Rectal smooth muscle tissue (tissue), 1 donor: Measurements from ENCODE around the gene OBP2A.
"Not testable (repeated sequence)": the region's sequence is repeated elsewhere in the genome, so short reads cannot be mapped to it uniquely, and the experiment has no call there.

Experiments used
- H3K27ac ChIP-seq: one replicate; pipeline ENCODE4 v1.7.0; 2013; ENCODE audit warnings: low read depth, low read length, inconsistent platforms
- H3K27me3 ChIP-seq: one replicate; pipeline ENCODE4 v1.7.0; 2013; ENCODE audit warnings: low read length; ENCODE audit not compliant: control insufficient read depth, insufficient read depth
- H3K36me3 ChIP-seq: one replicate; pipeline ENCODE4 v1.7.0; 2013; ENCODE audit warnings: low read length; ENCODE audit not compliant: control insufficient read depth, insufficient read depth
- H3K4me1 ChIP-seq: one replicate; pipeline ENCODE4 v1.7.0; 2013; ENCODE audit warnings: low read length; ENCODE audit not compliant: control insufficient read depth, insufficient read depth
- H3K4me3 ChIP-seq: one replicate; pipeline ENCODE4 v1.7.0; 2013; ENCODE audit warnings: low read length
- H3K9ac ChIP-seq: one replicate; pipeline ENCODE4 v1.7.0; 2013; ENCODE audit warnings: low read length

Gene OBP2A

DNA sequence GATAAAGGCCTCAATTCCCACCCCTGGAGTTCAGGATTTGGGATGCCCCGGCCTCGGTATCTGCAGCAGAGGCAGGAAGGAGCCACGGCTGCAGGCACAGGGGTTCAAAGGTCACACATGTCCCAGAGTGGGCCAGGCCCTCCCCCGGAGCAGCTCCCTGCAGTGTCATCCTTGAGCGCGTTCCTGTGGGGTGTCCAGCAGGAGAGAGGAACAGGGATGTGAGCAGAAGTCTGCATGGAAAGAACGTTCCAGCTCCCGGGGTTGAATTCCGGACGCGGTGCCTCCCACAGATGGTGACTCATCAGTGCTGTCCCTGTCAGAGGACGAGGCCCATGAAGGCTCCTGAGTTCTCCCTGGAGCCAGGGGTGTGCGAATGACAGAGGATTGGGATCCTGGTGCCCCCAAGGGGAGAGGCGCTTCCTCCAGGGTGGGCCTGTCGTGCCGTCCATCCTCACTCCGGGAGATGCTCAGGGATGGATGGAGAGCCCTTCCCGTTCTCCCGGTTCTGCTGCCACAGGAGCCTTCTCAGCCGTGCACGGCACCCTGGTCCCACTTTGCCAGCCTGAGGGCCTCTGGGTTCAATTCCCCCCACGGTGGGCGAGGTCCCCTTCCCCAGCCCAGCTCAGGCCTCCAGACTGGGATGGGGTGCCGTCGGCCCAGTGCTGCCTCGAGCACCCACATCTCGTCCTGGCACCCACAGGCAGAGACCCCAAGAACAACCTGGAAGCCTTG lies 21.6 kb upstream of the OBP2A start:
- no peaks in the 10 kb centered on the region for H3K36me3 ChIP-seq
- H3K27ac ChIP-seq = no peak overlapping the region
- no peak overlapping the region for H3K4me3 ChIP-seq
- H3K4me1 ChIP-seq = no peaks in the 10 kb centered on the region
- no peaks in the 10 kb centered on the region for H3K27me3 ChIP-seq
- no peak overlapping the region for H3K9ac ChIP-seq

DNA sequence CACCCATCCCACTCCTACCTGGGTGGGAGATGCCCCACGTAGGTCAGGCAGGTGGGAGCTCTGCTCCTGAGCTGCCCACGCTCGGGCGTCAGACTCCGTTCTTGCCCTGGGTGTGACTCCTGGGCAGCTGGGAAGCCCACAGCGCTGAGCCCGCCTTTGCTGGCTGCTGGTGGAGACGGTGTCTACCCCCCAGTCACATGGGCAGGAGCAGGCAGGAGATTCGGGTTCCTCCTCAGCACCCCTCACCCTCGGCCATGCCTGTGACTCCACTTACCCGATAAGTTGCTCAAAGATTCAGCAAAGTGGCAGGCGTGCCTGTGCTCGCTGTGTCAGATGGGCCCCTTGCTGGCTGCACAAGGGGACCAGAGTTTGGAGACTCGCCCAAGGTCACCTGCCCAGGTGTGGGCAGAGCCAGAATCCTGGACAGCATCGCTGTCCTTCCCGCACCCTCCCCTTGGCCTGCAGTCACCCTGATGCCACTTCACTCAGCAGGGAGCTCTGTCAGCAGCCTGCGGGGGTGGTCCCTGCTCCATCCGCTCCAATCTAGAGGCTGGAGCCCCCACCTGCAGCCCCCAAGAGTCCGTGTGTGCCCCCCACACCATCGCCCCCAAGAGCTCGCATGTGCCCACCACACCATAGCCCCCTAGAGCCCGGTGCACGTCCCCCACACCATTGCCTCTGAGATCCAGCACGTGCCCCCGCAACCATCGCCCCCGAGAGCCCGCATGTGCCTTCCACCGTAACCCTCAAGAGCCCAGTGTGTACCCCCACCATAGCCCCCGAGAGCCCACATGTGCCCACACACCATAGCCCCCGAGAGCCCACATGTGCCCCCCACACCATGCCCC lies 20.5 kb upstream of the OBP2A start:
- Histone ChIP-seq H3K4me1 (no peaks in the 10 kb centered on the region), H3K27ac (no peak overlapping the region), H3K4me3 (no peak overlapping the region), H3K9ac (no peak overlapping the region), H3K36me3 (no peaks in the 10 kb centered on the region), H3K27me3 (no peaks in the 10 kb centered on the region)

DNA sequence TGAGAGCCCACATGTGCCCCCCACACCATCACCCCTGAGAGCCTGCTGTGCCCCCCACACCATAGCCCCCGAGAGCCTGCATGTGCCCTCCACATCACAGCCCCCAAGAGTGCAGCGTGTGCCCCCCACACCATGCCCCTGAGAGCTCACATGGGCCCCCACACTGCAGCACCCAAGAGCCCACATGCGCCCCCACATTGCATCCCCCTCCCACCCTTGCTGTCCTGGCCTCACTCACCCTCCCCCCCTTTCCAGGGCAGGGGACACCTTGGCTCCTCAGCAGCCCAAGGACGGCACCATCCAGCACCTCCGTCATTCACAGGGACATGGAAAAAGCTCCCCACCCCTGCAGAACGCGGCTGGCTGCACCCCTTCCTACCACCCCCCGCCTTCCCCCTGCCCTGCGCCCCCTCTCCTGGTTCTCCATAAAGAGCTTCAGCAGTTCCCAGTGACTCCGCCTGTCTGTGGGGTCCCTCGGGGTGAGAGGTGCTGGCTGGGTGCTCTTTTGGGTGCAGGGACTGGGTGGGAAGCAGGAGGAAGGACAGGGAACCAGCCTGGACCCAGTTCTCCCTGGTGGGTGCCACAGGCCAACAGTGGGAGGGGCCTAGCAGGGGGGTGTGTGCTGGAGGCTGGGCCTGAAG lies 19.7 kb upstream of the OBP2A start:
- Histone ChIP-seq H3K9ac (no peak overlapping the region), H3K27me3 (no peaks in the 10 kb centered on the region), H3K4me3 (no peak overlapping the region), H3K27ac (no peak overlapping the region), H3K36me3 (no peaks in the 10 kb centered on the region), H3K4me1 (no peaks in the 10 kb centered on the region)

DNA sequence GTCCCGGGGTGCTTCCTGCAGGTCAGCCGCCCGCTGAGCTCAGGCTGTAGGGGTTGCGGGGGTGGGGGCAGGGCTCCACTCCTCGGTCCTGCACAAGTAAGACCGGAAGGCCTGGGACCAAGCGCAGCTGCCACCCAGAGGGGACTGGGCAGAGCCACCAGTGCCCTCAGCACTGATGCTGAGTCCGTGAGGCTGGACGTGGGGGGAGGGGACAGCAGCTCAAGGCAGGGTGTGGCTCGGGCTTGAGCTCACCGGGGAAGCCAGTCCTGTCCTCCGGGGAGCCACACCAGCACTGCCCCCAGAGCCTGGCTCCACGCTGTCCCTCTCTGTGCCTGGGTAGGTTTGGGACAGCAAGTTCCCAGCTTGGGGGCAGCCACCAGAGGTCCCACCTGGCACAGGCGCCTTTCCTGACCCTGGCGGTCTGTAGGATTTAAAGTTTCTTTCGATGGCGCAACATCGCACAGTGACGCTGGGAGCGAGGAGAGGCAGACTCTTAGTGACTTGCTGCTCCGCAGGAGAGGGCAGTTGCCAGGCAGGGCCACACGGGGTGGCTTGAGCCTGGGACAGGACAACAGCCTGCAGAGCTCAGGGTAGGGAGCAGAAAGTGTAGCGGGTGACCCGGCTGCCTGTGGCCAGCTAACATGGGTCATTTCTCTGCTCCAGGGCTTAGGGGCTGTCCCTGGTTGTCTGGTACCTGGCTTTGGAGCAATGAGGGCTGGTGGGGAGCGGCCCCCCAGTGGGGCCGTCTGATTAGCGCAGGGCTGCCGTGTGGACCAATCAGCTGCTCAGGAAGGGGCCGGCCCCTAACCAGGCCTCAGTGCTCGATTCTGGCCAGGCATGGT lies 19.0 kb upstream of the OBP2A start:
- H3K36me3 ChIP-seq = no peaks in the 10 kb centered on the region
- no peaks in the 10 kb centered on the region for H3K27me3 ChIP-seq
- H3K9ac ChIP-seq = no peak overlapping the region
- no peaks in the 10 kb centered on the region for H3K4me1 ChIP-seq
- H3K4me3 ChIP-seq = no peak overlapping the region
- H3K27ac ChIP-seq = no peak overlapping the region

DNA sequence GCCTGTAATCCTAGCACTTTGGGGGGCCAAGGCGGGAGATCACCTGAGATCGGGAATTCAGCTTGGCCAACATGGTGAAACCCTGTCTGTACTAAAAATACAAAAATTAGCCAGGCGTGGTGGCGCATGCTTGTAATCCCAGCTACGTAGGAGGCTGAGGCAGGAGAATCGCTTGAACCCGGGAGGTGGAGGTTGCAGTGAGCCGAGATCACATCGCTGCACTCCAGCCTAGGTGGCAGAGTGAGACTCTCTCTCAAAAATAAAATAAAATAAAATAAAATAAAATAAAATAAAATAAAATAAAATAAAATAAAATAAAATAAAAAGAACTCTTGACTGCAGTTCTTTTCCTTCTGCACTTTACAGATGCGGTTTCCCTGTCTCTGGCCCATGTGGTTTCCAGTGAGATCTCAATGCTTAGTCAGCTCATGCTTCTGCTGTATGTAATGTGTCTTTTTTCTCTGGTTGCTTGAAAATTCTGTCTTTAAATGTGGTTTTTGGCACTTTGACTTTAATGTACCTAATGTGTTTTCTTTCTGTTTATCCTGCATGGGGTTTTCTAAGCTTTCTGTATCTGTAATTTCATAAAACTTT lies 17.0 kb upstream of the OBP2A start:
- not testable (repeated sequence) for H3K9ac ChIP-seq, H3K27ac ChIP-seq, H3K4me3 ChIP-seq, H3K27me3 ChIP-seq, H3K4me1 ChIP-seq, H3K36me3 ChIP-seq

DNA sequence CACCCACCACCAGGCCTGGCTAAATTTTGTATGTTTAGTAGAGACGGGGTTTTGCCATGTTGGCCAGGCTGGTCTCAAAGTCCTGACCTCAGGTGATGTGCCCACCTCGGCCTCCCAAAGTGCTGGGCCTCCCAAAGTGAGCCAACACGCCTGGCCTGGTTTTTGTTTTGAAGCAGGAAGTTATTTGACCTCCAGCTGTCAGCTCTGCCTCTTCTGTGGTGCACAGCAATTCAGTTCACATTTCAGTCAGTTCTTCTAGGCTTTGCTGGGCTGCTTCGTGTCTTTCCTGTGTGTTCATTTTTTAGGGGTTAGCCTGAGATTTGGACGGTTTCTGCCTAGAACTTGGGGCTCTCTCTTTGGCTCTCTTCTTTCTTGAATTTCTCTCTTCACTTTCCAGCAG lies 15.8 kb upstream of the OBP2A start:
- Histone ChIP-seq H3K4me1 (no peaks in the 10 kb centered on the region), H3K27me3 (no peaks in the 10 kb centered on the region), H3K36me3 (no peaks in the 10 kb centered on the region), H3K27ac (no peak overlapping the region), H3K9ac (no peak overlapping the region), H3K4me3 (no peak overlapping the region)

DNA sequence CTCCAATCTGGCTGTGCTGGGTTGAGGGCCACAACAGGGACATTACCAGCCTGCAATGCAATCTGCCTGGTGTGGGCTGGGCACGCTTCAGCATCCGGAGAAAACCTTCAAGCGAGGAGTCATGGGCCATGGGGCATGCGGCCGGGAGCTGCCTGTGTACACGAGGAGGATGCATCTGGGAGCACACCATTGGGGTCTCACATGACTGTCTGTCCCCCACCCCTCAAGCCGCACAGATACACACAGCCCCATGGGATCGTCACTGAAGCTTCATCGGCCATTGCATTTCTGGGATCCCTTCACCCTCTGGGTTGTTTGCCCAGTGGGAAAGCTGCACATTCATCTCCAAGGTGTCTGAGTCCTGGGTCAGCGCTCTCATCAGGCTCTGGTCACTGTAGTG lies 14.8 kb upstream of the OBP2A start:
- no peak overlapping the region for H3K4me3 ChIP-seq
- H3K9ac ChIP-seq = no peak overlapping the region
- no peaks in the 10 kb centered on the region for H3K4me1 ChIP-seq
- H3K27ac ChIP-seq = no peak overlapping the region
- H3K27me3 ChIP-seq = no peaks in the 10 kb centered on the region
- H3K36me3 ChIP-seq = no peaks in the 10 kb centered on the region

DNA sequence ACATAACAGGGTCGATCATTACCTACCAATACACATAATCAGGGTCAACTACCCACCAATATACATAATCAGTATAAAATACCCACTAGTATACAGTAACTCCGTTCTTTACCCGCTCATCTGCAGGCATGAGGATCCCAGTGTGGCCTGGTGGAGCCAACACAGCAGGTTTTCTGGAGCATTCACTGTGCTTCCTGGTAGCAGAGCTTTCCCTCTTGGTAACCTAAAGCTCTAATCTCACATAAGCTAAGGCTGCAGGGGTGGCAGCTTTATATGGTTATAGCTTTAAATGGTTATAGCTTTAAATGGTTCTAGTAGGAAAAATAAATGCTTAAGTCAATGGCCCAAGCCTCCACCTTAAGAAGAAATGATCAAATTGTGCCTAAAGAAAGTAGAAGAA lies 12.8 kb upstream of the OBP2A start:
- Histone ChIP-seq H3K36me3 (no peaks in the 10 kb centered on the region), H3K27me3 (no peaks in the 10 kb centered on the region), H3K27ac (no peak overlapping the region), H3K4me1 (no peaks in the 10 kb centered on the region), H3K9ac (no peak overlapping the region), H3K4me3 (no peak overlapping the region)

DNA sequence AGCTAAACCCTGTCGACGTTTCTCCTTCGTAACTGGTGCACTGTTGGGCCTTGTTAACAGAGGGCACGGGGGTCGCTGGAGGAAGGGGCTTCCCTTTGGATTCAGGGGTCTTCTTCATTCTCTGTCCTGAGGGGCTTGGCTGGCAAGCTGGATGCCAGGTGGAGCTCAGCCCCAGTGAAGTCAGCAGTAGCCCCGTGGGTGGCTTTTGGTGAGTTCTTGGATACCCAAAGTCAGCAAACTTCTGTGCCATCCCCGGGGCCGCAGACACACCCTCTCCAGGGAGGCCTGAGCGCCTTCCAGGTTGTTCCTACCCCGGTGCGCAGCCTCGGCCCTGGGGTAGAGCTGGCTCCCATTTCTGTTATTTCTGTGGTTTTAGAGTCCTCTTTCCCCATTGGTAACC lies 12.3 kb upstream of the OBP2A start:
- Histone ChIP-seq H3K27me3 (no peaks in the 10 kb centered on the region), H3K27ac (no peak overlapping the region), H3K4me1 (no peaks in the 10 kb centered on the region), H3K36me3 (no peaks in the 10 kb centered on the region), H3K9ac (no peak overlapping the region), H3K4me3 (no peak overlapping the region)

DNA sequence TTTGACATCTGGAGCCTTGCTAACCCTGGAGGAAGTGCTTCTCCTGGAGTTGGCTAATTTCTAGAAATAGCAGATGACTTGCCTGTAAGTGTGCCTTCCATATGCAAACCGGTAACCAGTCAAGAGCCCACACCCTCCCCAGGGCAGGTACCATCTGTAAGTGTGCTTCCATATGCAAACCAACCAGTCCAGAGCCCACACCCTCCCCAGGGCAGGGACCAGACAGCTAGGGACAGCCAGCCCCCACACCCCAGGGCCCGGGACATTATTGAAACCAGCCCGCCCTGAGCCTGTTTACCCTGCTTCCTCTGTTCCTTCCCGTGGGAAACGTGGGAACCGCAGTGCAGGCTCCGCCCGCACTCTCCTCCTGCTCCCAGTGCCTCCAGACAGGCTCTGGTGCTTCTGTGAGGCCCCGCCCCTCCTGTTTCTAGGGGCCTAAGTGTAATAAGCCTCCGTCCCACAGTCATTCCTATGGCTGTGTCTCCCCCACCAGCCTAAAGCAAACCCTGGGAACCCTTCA lies 11.7 kb upstream of the OBP2A start:
- not testable (repeated sequence) for H3K4me1 ChIP-seq, H3K27me3 ChIP-seq, H3K27ac ChIP-seq, H3K4me3 ChIP-seq, H3K36me3 ChIP-seq, H3K9ac ChIP-seq

DNA sequence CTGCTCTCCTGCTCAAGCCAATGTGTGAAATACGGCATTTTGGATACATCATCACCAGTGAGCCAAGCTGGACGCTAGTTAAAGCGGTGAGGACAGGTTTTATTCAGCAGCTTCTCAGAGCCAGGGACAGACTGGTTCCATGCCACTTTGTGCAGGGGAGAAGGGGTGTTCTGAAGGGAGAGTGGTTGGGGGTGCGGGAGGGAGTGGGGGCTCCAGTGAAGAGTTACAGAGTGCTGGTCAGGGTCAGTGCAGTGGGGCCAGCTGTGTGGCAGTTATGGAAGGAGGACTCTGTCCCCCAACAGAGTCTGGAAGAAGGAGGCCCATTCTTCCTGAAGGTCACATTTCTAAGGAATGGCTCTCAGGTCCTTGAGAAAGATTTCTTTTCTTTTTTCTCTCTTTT lies 11.1 kb upstream of the OBP2A start:
- not testable (repeated sequence) for H3K27ac ChIP-seq, H3K4me3 ChIP-seq, H3K9ac ChIP-seq, H3K4me1 ChIP-seq, H3K27me3 ChIP-seq, H3K36me3 ChIP-seq

DNA sequence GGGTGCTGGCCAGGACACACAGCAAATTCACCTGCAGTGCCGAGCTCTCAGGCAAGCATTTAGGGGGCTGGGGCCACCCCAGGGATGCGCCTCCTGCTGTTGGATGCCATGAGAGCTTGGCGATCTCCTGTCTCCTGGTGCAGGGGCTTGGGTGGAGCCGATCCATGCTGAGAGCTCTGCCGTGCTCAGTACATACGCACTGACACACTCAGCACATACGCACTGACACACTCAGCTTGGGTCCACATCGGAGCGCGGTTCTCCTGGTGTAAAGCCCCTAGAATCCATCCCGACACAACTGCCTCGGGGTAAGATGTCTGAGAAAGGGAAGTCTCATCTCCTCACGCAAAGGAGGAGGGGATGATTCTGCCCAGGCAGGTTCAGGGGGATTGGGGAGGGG lies 10.3 kb upstream of the OBP2A start:
- not testable (repeated sequence) for H3K4me3 ChIP-seq, H3K9ac ChIP-seq, H3K36me3 ChIP-seq, H3K27me3 ChIP-seq, H3K27ac ChIP-seq, H3K4me1 ChIP-seq
